Activated CD4-positive, alpha-beta memory T cell treated with anti-CD3 and anti-CD28 coated beads for 36 hours (primary cell): ENCODE measurements around the gene GPR153. TPM values are rescaled to one million over a fixed set of nuclear protein-coding genes. Genes with fewer than 3 reads are reported as not detected.

ENCODE experiments used
- CTCF ChIA-PET: fragments of 350-600 bp; sonication (Branson Sonifier 250); formaldehyde crosslinking; loops from one replicate; lab custom pipeline; 2021; ENCODE audit warnings: antibody characterized with exemption, inconsistent platforms; lab: Charles Lee
- POLR2A ChIA-PET: fragments of 350-600 bp; sonication (Branson Sonifier 250); formaldehyde crosslinking; loops from one replicate; lab custom pipeline; 2021; ENCODE audit warnings: antibody characterized with exemption; lab: Charles Lee
- DNase-seq: peaks from one replicate; pipeline ENCODE4 v3.0.0-alpha.2; 2020
- H3K27ac Mint-ChIP-seq: one replicate; pipeline ENCODE4 v1.8.0; 2021; ENCODE audit warnings: mixed read lengths
- H3K27me3 Mint-ChIP-seq: one replicate; pipeline ENCODE4 v1.8.0; 2021; ENCODE audit warnings: mixed read lengths
- H3K36me3 Mint-ChIP-seq: one replicate; pipeline ENCODE4 v1.8.0; 2021; ENCODE audit warnings: mixed read lengths
- H3K4me1 Mint-ChIP-seq: one replicate; pipeline ENCODE4 v1.8.0; 2021; ENCODE audit warnings: low read depth, mixed read lengths
- H3K4me3 Mint-ChIP-seq: one replicate; pipeline ENCODE4 v1.8.0; 2021; ENCODE audit warnings: mild to moderate bottlenecking, mixed read lengths
- H3K9me3 Mint-ChIP-seq: one replicate; pipeline ENCODE4 v1.8.0; 2021; ENCODE audit warnings: mixed read lengths
- intact Hi-C: fragments of 100-400 bp; cut with micrococcal nuclease; formaldehyde crosslinking; loops from one replicate; pipeline ENCODE4 v1.15.1; 2023
- total RNA-seq, 2 experiments: library from RNA; stranded (reverse); gene quantifications; one replicate each; pipeline ENCODE4 v1.2.3, GENCODE V29; 2021

GPR153 gene
- total RNA-seq, 2 experiments from 2014 or later, result 0.17 to 0.26 TPM

GRCh38 chr1:6298530-6298929 lies 37.6 kb upstream of the GPR153 start:
- ChIA-PET POLR2A (no interaction called here), CTCF (no interaction called here)
- no peaks in the 10 kb centered on the region for H3K27me3 Mint-ChIP-seq
- intact Hi-C loops, result no loop called here
- H3K4me3 Mint-ChIP-seq, result no peak overlapping the region
- DNase-seq, result no peak
- no peak overlapping the region for H3K27ac Mint-ChIP-seq
- H3K36me3 Mint-ChIP-seq, result peaks cover 6% of the 10 kb centered on the region
- H3K9me3 Mint-ChIP-seq, result no peaks in the 10 kb centered on the region
- no peaks in the 10 kb centered on the region for H3K4me1 Mint-ChIP-seq

- H3K36me3 Mint-ChIP-seq, result peaks cover 11% of the 10 kb centered on the region
- H3K9me3 Mint-ChIP-seq, result no peaks in the 10 kb centered on the region
- ChIA-PET CTCF (no interaction called here), POLR2A (no interaction called here)
- H3K27me3 Mint-ChIP-seq, result no peaks in the 10 kb centered on the region
- no peak overlapping the region for H3K27ac Mint-ChIP-seq
- no peak overlapping the region for H3K4me3 Mint-ChIP-seq
- intact Hi-C loops, result no loop called here
- no peaks in the 10 kb centered on the region for H3K4me1 Mint-ChIP-seq
- DNase-seq, result no peak
Observed at GRCh38 chr1:6295910-6296309, 35.0 kb upstream of the GPR153 start.

GRCh38 chr1:6294890-6295556 lies 34.1 kb upstream of the GPR153 start:
- Mint-ChIP-seq H3K27me3 (no peaks in the 10 kb centered on the region), H3K9me3 (no peaks in the 10 kb centered on the region), H3K27ac (no peak overlapping the region), H3K4me3 (no peak overlapping the region), H3K4me1 (no peaks in the 10 kb centered on the region), H3K36me3 (peaks cover 10% of the 10 kb centered on the region)
- intact Hi-C loops, result no loop called here
- CTCF ChIA-PET, result no interaction called here
- POLR2A ChIA-PET, result no interaction called here
- DNase-seq, result no peak

GRCh38 chr1:6294080-6294889 lies 33.4 kb upstream of the GPR153 start:
- ChIA-PET CTCF (interaction anchor here (0.9 kb wide), 1 partner anchor 48 kb away, joined by 3 read pairs; no protein-coding TSS in a partner anchor), POLR2A (no interaction called here)
- no peaks in the 10 kb centered on the region for H3K4me1 Mint-ChIP-seq
- H3K27ac Mint-ChIP-seq, result no peak overlapping the region
- H3K36me3 Mint-ChIP-seq, result peaks cover 10% of the 10 kb centered on the region
- H3K4me3 Mint-ChIP-seq, result no peak overlapping the region
- H3K27me3 Mint-ChIP-seq, result no peaks in the 10 kb centered on the region
- no peak for DNase-seq
- intact Hi-C loops, result no loop called here
- H3K9me3 Mint-ChIP-seq, result no peaks in the 10 kb centered on the region

GRCh38 chr1:6292102-6292501 lies 31.2 kb upstream of the GPR153 start:
- CTCF ChIA-PET, result no interaction called here
- no peak overlapping the region for H3K27ac Mint-ChIP-seq
- intact Hi-C loops, result no loop called here

GRCh38 chr1:6288665-6289064 lies 27.8 kb upstream of the GPR153 start:
- Mint-ChIP-seq H3K36me3 (peaks cover 6% of the 10 kb centered on the region), H3K4me1 (no peaks in the 10 kb centered on the region), H3K9me3 (no peaks in the 10 kb centered on the region), H3K27me3 (no peaks in the 10 kb centered on the region), H3K4me3 (no peak overlapping the region), H3K27ac (no peak overlapping the region)
- ChIA-PET POLR2A (no interaction called here), CTCF (no interaction called here)
- DNase-seq, result no peak
- intact Hi-C loops, result no loop called here

More at GRCh38 chr1:6292102-6292501, 31.2 kb upstream of the GPR153 start:
- POLR2A ChIA-PET, result no interaction called here
- Mint-ChIP-seq H3K4me1 (no peaks in the 10 kb centered on the region), H3K36me3 (peaks cover 10% of the 10 kb centered on the region), H3K27me3 (no peaks in the 10 kb centered on the region), H3K9me3 (no peaks in the 10 kb centered on the region), H3K4me3 (no peak overlapping the region)
- no peak for DNase-seq

- H3K36me3 Mint-ChIP-seq, result peaks cover under 1% of the 10 kb centered on the region
- CTCF ChIA-PET, result interaction anchor here (0.6 kb wide), 1 partner anchor 312 kb away, joined by 3 read pairs; no protein-coding TSS in a partner anchor
Observed at GRCh38 chr1:6288026-6288425, 27.1 kb upstream of the GPR153 start.

GRCh38 chr1:6287431-6287886 lies 26.6 kb upstream of the GPR153 start:
- Mint-ChIP-seq H3K36me3 (no peaks in the 10 kb centered on the region), H3K9me3 (no peaks in the 10 kb centered on the region), H3K27me3 (no peaks in the 10 kb centered on the region), H3K4me3 (no peak overlapping the region), H3K4me1 (no peaks in the 10 kb centered on the region), H3K27ac (no peak overlapping the region)
- intact Hi-C loops, result no loop called here
- DNase-seq, result no peak
- CTCF ChIA-PET, result interaction anchor here (0.6 kb wide), 1 partner anchor 312 kb away, joined by 3 read pairs; no protein-coding TSS in a partner anchor
- POLR2A ChIA-PET, result no interaction called here

More at GRCh38 chr1:6288026-6288425, 27.1 kb upstream of the GPR153 start:
- POLR2A ChIA-PET, result no interaction called here
- Mint-ChIP-seq H3K4me3 (no peak overlapping the region), H3K4me1 (no peaks in the 10 kb centered on the region), H3K9me3 (no peaks in the 10 kb centered on the region), H3K27me3 (no peaks in the 10 kb centered on the region), H3K27ac (no peak overlapping the region)
- intact Hi-C loops, result no loop called here
- no peak for DNase-seq

- intact Hi-C loops, result no loop called here
- DNase-seq, result no peak
- Mint-ChIP-seq H3K27me3 (no peaks in the 10 kb centered on the region), H3K4me1 (no peaks in the 10 kb centered on the region), H3K27ac (no peak overlapping the region), H3K36me3 (no peaks in the 10 kb centered on the region), H3K9me3 (no peaks in the 10 kb centered on the region), H3K4me3 (no peak overlapping the region)
- ChIA-PET CTCF (no interaction called here), POLR2A (no interaction called here)
Observed at GRCh38 chr1:6287029-6287428, 26.1 kb upstream of the GPR153 start.

- intact Hi-C loops, result no loop called here
- POLR2A ChIA-PET, result no interaction called here
- Mint-ChIP-seq H3K9me3 (no peaks in the 10 kb centered on the region), H3K4me1 (no peaks in the 10 kb centered on the region), H3K27me3 (no peaks in the 10 kb centered on the region), H3K27ac (no peak overlapping the region), H3K36me3 (no peaks in the 10 kb centered on the region), H3K4me3 (no peak overlapping the region)
- CTCF ChIA-PET, result no interaction called here
- DNase-seq, result no peak
Observed at GRCh38 chr1:6286266-6286665, 25.4 kb upstream of the GPR153 start.

GRCh38 chr1:6285336-6285735 lies 24.4 kb upstream of the GPR153 start:
- ChIA-PET CTCF (no interaction called here), POLR2A (no interaction called here)
- Mint-ChIP-seq H3K27me3 (no peaks in the 10 kb centered on the region), H3K9me3 (no peaks in the 10 kb centered on the region), H3K4me3 (no peak overlapping the region), H3K36me3 (no peaks in the 10 kb centered on the region), H3K4me1 (no peaks in the 10 kb centered on the region), H3K27ac (no peak overlapping the region)
- DNase-seq, result no peak
- intact Hi-C loops, result no loop called here

GRCh38 chr1:6282577-6283270 lies 21.8 kb upstream of the GPR153 start:
- CTCF ChIA-PET, result interaction anchor here (0.6 kb wide), 1 partner anchor 66 kb away, joined by 3 read pairs; no protein-coding TSS in a partner anchor
- no peaks in the 10 kb centered on the region for H3K4me1 Mint-ChIP-seq
- H3K4me3 Mint-ChIP-seq, result no peak overlapping the region
- H3K36me3 Mint-ChIP-seq, result no peaks in the 10 kb centered on the region
- no peak overlapping the region for H3K27ac Mint-ChIP-seq
- POLR2A ChIA-PET, result no interaction called here
- no peak for DNase-seq
- no peaks in the 10 kb centered on the region for H3K9me3 Mint-ChIP-seq
- intact Hi-C loops, result no loop called here
- H3K27me3 Mint-ChIP-seq, result no peaks in the 10 kb centered on the region
